WERI-Rb-1 (cell line): ENCODE data around the gene CHSY3.

Source experiments
- DNase-seq: peaks from one replicate; pipeline ENCODE4 v3.0.0-alpha.2; 2020
- H3K27ac ChIP-seq: fragments of 250-450 bp; sonication (Bioruptor Pico); 2 replicates; pipeline ENCODE4 v1.5.1; 2020; ENCODE audit warnings: mild to moderate bottlenecking, moderate library complexity
- H3K27me3 ChIP-seq: fragments of 250-450 bp; sonication (Bioruptor Pico); 2 replicates; pipeline ENCODE4 v1.5.1; 2021; ENCODE audit warnings: mild to moderate bottlenecking, low read depth, moderate library complexity; ENCODE audit not compliant: insufficient read depth, severe bottlenecking
- H3K36me3 ChIP-seq: fragments of 250-450 bp; sonication (Bioruptor Pico); 2 replicates; pipeline ENCODE4 v1.5.1; 2020; ENCODE audit warnings: mild to moderate bottlenecking, moderate library complexity
- H3K4me3 ChIP-seq: 2 replicates; pipeline ENCODE4 v1.5.1; 2011; ENCODE audit warnings: low read depth, mild to moderate bottlenecking, control low read depth, low read length
- H3K9me3 ChIP-seq: fragments of 250-450 bp; sonication (Bioruptor Pico); 2 replicates; pipeline ENCODE4 v1.5.1; 2021; ENCODE audit warnings: mild to moderate bottlenecking, moderate library complexity; ENCODE audit not compliant: severe bottlenecking
- TF ChIP-seq, protein P1 (sequence below): IDR thresholded peaks from 2 replicates; pipeline ENCODE4 v1.5.1; 2011; ENCODE audit warnings: low read depth, mild to moderate bottlenecking, control low read depth, inconsistent platforms, low read length

CHSY3 gene

DNA sequence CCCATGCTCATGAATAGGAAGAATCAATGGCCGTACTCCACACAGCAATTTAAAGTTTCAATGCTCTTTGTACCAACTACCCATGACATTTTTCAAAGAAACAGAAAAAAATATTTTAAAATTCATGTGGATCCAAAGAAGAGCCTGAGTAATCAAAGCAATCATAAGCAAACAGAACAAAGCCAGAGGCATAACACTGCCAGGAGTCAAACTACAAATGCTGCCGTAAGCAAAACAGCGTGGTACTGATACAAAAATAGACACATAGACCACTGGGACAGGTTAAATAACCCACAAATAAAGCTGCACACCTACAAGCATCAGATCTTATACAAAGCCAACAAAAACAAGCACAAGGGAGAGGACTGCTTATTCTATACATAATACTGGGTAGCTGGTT, 107.7 kb downstream of the CHSY3 start:
- H3K27ac ChIP-seq = no peak overlapping the region
- DNase-seq = no peak
- TF ChIP-seq, protein P1, sequence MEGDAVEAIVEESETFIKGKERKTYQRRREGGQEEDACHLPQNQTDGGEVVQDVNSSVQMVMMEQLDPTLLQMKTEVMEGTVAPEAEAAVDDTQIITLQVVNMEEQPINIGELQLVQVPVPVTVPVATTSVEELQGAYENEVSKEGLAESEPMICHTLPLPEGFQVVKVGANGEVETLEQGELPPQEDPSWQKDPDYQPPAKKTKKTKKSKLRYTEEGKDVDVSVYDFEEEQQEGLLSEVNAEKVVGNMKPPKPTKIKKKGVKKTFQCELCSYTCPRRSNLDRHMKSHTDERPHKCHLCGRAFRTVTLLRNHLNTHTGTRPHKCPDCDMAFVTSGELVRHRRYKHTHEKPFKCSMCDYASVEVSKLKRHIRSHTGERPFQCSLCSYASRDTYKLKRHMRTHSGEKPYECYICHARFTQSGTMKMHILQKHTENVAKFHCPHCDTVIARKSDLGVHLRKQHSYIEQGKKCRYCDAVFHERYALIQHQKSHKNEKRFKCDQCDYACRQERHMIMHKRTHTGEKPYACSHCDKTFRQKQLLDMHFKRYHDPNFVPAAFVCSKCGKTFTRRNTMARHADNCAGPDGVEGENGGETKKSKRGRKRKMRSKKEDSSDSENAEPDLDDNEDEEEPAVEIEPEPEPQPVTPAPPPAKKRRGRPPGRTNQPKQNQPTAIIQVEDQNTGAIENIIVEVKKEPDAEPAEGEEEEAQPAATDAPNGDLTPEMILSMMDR = no peak
- H3K9me3 ChIP-seq = peaks cover 2% of the 10 kb centered on the region
- H3K36me3 ChIP-seq = no peaks in the 10 kb centered on the region
- H3K4me3 ChIP-seq = no peak overlapping the region
- no peaks in the 10 kb centered on the region for H3K27me3 ChIP-seq

DNA sequence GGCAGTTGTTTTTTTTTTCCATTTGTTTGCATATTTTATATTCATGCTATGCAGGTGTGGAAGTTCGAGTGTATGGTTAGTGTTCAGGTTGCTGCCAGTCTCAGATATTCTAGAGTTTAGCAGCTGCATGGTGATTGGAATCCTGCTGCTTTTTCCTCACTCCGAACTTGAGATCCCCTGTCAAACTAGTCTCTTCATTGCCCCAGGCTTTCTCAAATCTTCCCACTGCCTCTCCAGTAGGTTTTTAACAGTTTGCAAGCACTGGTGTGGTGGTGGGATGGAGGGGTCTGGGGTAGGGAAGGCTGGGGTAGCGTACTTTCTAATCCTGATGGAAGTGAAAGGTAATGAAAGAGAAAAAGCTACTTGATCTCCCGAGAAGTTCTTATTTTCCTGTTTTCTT, 112.9 kb downstream of the CHSY3 start:
- Histone ChIP-seq H3K9me3 (peaks cover 2% of the 10 kb centered on the region), H3K36me3 (no peaks in the 10 kb centered on the region), H3K27me3 (no peaks in the 10 kb centered on the region), H3K4me3 (no peak overlapping the region), H3K27ac (no peak overlapping the region)
- no peak for DNase-seq
- TF ChIP-seq, protein P1 = no peak

DNA sequence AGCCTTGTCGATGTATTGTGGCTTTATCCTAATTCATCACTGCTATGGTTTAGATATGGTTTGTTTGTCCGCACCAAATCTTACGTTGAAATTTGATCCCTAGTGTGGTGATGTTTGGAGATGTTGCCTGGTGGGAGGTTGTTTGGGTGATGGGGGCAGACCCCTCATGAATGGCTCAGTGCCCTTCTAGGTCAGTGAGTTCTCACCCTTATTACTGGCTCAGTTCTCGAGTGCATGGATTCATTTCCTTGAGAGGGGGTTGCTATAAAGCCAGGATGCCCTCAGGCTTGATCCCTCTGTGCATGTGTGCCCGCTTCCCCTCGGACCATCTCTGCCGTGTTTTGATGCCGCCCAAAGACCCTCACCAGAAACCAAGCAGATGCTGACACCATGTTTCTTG, 114.4 kb downstream of the CHSY3 start:
- Histone ChIP-seq H3K27me3 (no peaks in the 10 kb centered on the region), H3K36me3 (no peaks in the 10 kb centered on the region), H3K4me3 (no peak overlapping the region), H3K27ac (no peak overlapping the region), H3K9me3 (no peaks in the 10 kb centered on the region)
- no peak for DNase-seq
- TF ChIP-seq, protein P1 = no peak

DNA sequence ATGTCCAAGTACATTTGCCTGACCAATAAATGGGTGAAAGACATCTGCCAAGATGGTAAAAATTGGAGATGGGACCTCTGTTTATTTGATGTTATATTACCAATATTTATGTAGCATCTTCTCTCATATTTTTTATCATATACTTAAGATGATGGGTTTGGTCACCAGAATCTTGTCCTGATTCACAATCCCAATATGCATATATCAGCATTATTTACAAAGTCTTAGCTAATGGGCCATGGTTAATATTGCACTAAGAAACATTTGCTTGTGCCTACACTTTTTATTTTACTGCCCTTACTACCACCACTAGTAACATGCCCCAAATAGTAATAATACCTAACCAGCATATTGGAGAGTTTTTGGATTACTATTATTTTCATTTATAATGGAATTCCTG, 116.7 kb downstream of the CHSY3 start:
- Histone ChIP-seq H3K36me3 (no peaks in the 10 kb centered on the region), H3K27me3 (no peaks in the 10 kb centered on the region), H3K4me3 (no peak overlapping the region), H3K9me3 (no peaks in the 10 kb centered on the region), H3K27ac (no peak overlapping the region)
- TF ChIP-seq, protein P1 = no peak
- no peak for DNase-seq

DNA sequence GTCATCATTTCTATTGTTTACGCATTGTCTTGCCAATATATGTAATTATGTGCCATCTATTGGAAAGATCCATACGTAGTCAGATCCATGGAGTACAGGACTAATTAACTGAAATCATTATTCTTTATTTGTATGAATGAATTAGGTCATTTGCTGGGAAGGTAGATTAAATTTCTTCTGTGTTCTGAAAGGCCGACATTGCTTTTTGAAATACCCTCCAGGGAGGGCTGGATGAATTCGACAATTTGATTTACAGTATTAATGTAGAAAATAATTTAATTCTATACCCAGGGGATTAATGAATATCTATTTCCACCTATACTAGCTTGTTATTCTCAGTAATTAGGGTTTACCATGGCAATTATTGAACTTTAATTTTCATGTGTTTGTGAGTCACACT, 117.6 kb downstream of the CHSY3 start:
- Histone ChIP-seq H3K9me3 (no peaks in the 10 kb centered on the region), H3K27ac (no peak overlapping the region), H3K4me3 (no peak overlapping the region), H3K36me3 (no peaks in the 10 kb centered on the region), H3K27me3 (no peaks in the 10 kb centered on the region)
- DNase-seq = no peak
- TF ChIP-seq, protein P1 = no peak

DNA sequence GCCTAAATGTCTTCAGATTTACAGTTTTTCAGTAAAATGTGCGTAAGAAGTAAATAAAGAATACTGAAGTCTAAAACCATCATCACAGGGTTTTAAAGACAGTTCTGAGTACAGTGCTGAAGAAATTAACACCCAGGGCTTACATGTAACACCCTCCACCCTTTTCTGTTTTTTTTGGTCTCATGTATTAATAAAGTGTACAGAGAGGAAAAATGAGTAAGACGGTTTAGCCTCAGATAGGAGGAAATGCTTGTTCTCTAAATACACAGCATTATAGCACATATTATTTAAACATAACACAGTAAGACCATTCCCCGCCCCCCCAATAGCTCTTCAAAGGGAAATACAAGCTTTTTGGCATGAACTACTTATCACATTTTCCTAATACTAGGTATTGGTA, 119.3 kb downstream of the CHSY3 start:
- Histone ChIP-seq H3K4me3 (no peak overlapping the region), H3K9me3 (no peaks in the 10 kb centered on the region), H3K27ac (no peak overlapping the region), H3K36me3 (no peaks in the 10 kb centered on the region), H3K27me3 (no peaks in the 10 kb centered on the region)
- no peak for DNase-seq
- TF ChIP-seq, protein P1 = no peak
